DOHH2 (cell line): ENCODE results near the gene TRIM28.

Experiments used
- CTCF ChIP-seq: fragments of 200-600 bp; sonication (generic); IDR thresholded peaks from one replicate; pipeline ENCODE4 v1.5.1; 2014; ENCODE audit warnings: antibody characterized with exemption, mild to moderate bottlenecking, low read depth, low read length; ENCODE audit not compliant: poor library complexity, severe bottlenecking
- EZH2phosphoT487 ChIP-seq: fragments of 200-600 bp; sonication (generic); IDR thresholded peaks from 2 replicates; pipeline ENCODE4 v1.6.1; 2017; ENCODE audit warnings: borderline replicate concordance, mild to moderate bottlenecking, antibody characterized with exemption, low read length, moderate library complexity, mixed read lengths

- no peak for TF ChIP-seq CTCF
- TF ChIP-seq EZH2phosphoT487: no peak
These were observed 5.4 kb upstream of the TRIM28 start for GRCh38 chr19:58538257-58539168.
